Esophagus muscularis mucosa (tissue), 4 donors: ENCODE data around the gene VEZF1.
"Not testable (repeated sequence)": the region's sequence is repeated elsewhere in the genome, so short reads cannot be mapped to it uniquely, and the experiment has no call there.

ENCODE experiments used
- EP300 ChIP-seq: sonication (generic); formaldehyde crosslinking; IDR thresholded peaks from one replicate; pipeline ENCODE4 v1.6.1; 2017; ENCODE audit warnings: antibody characterized with exemption
- POLR2A ChIP-seq: fragments of 450-650 bp; IDR thresholded peaks from one replicate; pipeline ENCODE4 v1.6.1; 2017; ENCODE audit warnings: antibody characterized with exemption, moderate library complexity, mild to moderate bottlenecking, low read depth
- POLR2AphosphoS5 ChIP-seq, 2 donors: sonication (generic); formaldehyde crosslinking; IDR thresholded peaks; one replicate each; pipeline ENCODE4 v1.6.1; 2017; ENCODE audit warnings: antibody characterized with exemption in 2 of 2
- TF ChIP-seq, protein P1 (sequence below), 3 experiments: fragments of 200-600 bp in 2 of 3; fragments of 450-650 bp in 1 of 3; sonication (generic) in 2 of 3; IDR thresholded peaks; one replicate each; pipeline ENCODE4 v1.5.1; 2017 to 2019; ENCODE audit warnings: antibody characterized with exemption in 3 of 3, mild to moderate bottlenecking in 2 of 3, moderate library complexity in 1 of 3

DNA sequence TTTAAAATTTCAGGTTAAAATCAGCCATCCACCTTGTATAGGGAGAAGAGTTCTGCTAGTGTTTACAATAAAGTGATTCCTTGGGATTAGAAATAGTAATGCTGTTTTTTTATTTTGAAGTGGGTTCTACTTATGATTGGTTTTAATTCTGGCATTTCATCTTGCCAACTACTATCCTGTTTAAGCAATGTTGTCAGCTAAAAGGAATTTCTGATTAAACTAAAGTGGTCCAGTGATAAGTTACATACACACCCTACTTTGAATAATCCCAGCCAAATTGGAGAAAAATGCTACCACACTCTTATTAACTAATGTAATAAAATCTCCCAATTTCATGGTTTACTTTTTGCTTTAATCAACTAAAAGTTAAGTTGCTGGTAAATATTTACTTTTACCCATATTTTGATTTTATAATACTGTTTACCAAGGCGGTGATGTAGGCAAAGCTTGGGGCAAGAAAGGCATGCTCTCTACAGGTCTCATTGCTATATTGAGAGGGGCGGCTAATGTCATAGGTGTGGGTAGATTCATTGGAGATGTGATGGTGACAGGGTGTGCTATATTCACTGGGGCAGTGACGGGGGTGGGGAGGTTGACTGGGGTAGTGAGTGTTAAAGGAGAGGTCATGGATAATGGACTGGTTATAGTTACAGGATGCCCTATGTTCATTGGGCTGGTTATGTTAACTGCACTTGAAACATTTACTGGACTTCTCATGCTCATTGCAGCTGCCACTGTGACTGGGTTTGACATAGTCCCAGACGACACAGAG is 13.8 kb downstream of the VEZF1 start:
- TF ChIP-seq, protein P1, sequence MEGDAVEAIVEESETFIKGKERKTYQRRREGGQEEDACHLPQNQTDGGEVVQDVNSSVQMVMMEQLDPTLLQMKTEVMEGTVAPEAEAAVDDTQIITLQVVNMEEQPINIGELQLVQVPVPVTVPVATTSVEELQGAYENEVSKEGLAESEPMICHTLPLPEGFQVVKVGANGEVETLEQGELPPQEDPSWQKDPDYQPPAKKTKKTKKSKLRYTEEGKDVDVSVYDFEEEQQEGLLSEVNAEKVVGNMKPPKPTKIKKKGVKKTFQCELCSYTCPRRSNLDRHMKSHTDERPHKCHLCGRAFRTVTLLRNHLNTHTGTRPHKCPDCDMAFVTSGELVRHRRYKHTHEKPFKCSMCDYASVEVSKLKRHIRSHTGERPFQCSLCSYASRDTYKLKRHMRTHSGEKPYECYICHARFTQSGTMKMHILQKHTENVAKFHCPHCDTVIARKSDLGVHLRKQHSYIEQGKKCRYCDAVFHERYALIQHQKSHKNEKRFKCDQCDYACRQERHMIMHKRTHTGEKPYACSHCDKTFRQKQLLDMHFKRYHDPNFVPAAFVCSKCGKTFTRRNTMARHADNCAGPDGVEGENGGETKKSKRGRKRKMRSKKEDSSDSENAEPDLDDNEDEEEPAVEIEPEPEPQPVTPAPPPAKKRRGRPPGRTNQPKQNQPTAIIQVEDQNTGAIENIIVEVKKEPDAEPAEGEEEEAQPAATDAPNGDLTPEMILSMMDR (IDR thresholded peaks at IDR 0.05): not testable (repeated sequence)
- not testable (repeated sequence) for TF ChIP-seq POLR2AphosphoS5 (IDR thresholded peaks at IDR 0.05); POLR2A; EP300
